KOPT-K1 (cell line): ENCODE results near the gene LAMC3.
"Not testable (repeated sequence)": the region's sequence is repeated elsewhere in the genome, so short reads cannot be mapped to it uniquely, and the experiment has no call there.

Source experiments
- H3K27ac ChIP-seq: fragments of 200-600 bp; sonication (generic); 2 replicates; pipeline ENCODE4 v1.5.1; 2016; ENCODE audit warnings: antibody characterized with exemption, mild to moderate bottlenecking, low read depth, low read length; ENCODE audit not compliant: poor library complexity, severe bottlenecking
- H3K36me3 ChIP-seq: fragments of 200-600 bp; sonication (generic); 2 replicates; pipeline ENCODE4 v1.5.1; 2017; ENCODE audit warnings: antibody characterized with exemption, mild to moderate bottlenecking, low read length, moderate library complexity; ENCODE audit not compliant: insufficient read depth
- H3K9me3 ChIP-seq: fragments of 200-600 bp; sonication (generic); 2 replicates; pipeline ENCODE4 v1.5.1; 2017; ENCODE audit warnings: antibody characterized with exemption, low read length, mild to moderate bottlenecking; ENCODE audit not compliant: insufficient read depth, poor library complexity, severe bottlenecking

Gene LAMC3

GRCh38 chr9:130994135-130995085 lies 14.6 kb upstream of the LAMC3 start:
- no peak overlapping the region for H3K27ac ChIP-seq
- no peaks in the 10 kb centered on the region for H3K9me3 ChIP-seq
- no peaks in the 10 kb centered on the region for H3K36me3 ChIP-seq

- Histone ChIP-seq H3K27ac (no peak overlapping the region), H3K9me3 (no peaks in the 10 kb centered on the region), H3K36me3 (no peaks in the 10 kb centered on the region)
Measured at GRCh38 chr9:130995086-130996011, 13.6 kb upstream of the LAMC3 start.

GRCh38 chr9:130996205-130996604 lies 12.8 kb upstream of the LAMC3 start:
- H3K27ac ChIP-seq = no peak overlapping the region
- H3K9me3 ChIP-seq = no peaks in the 10 kb centered on the region
- no peaks in the 10 kb centered on the region for H3K36me3 ChIP-seq

- Histone ChIP-seq H3K36me3 (no peaks in the 10 kb centered on the region), H3K9me3 (no peaks in the 10 kb centered on the region), H3K27ac (no peak overlapping the region)
Measured at GRCh38 chr9:130996676-130997394, 12.1 kb upstream of the LAMC3 start.

GRCh38 chr9:130997395-130997684 lies 11.6 kb upstream of the LAMC3 start:
- Histone ChIP-seq H3K36me3 (no peaks in the 10 kb centered on the region), H3K27ac (no peak overlapping the region), H3K9me3 (no peaks in the 10 kb centered on the region)

GRCh38 chr9:130997925-130998596 lies 10.9 kb upstream of the LAMC3 start:
- Histone ChIP-seq H3K36me3 (no peaks in the 10 kb centered on the region), H3K9me3 (no peaks in the 10 kb centered on the region), H3K27ac (no peak overlapping the region)

GRCh38 chr9:130998597-130999244 lies 10.3 kb upstream of the LAMC3 start:
- H3K36me3 ChIP-seq = no peaks in the 10 kb centered on the region
- no peaks in the 10 kb centered on the region for H3K9me3 ChIP-seq
- H3K27ac ChIP-seq = no peak overlapping the region

- H3K9me3 ChIP-seq = no peaks in the 10 kb centered on the region
- no peak overlapping the region for H3K27ac ChIP-seq
Measured at GRCh38 chr9:130999245-130999623, 9.7 kb upstream of the LAMC3 start.

GRCh38 chr9:131000526-131000925 lies 8.4 kb upstream of the LAMC3 start:
- H3K36me3 ChIP-seq, H3K9me3 ChIP-seq, H3K27ac ChIP-seq: not testable (repeated sequence)

More at GRCh38 chr9:130999245-130999623, 9.7 kb upstream of the LAMC3 start:
- no peaks in the 10 kb centered on the region for H3K36me3 ChIP-seq

- Histone ChIP-seq H3K27ac (no peak overlapping the region), H3K36me3 (no peaks in the 10 kb centered on the region), H3K9me3 (no peaks in the 10 kb centered on the region)
Measured at GRCh38 chr9:131001021-131001420, 8.0 kb upstream of the LAMC3 start.

GRCh38 chr9:131001990-131002389 lies 7.0 kb upstream of the LAMC3 start:
- no peak overlapping the region for H3K27ac ChIP-seq
- H3K36me3 ChIP-seq = no peaks in the 10 kb centered on the region
- H3K9me3 ChIP-seq = no peaks in the 10 kb centered on the region

GRCh38 chr9:131006601-131007000 lies 2.4 kb upstream of the LAMC3 start:
- Histone ChIP-seq H3K27ac (no peak overlapping the region), H3K9me3 (no peaks in the 10 kb centered on the region), H3K36me3 (no peaks in the 10 kb centered on the region)

GRCh38 chr9:131008086-131008485 lies 888 bp upstream of the LAMC3 start:
- Histone ChIP-seq H3K27ac (no peak overlapping the region), H3K9me3 (no peaks in the 10 kb centered on the region), H3K36me3 (no peaks in the 10 kb centered on the region)

GRCh38 chr9:131008563-131008908 lies 438 bp upstream of the LAMC3 start:
- Histone ChIP-seq H3K27ac (no peak overlapping the region), H3K36me3 (no peaks in the 10 kb centered on the region), H3K9me3 (no peaks in the 10 kb centered on the region)
